CD4-positive, alpha-beta T cell treated with Interleukin-17A for 1 hour (primary cell): ENCODE data around the gene MTM1.
A peak's percentile ranks its signal among the peaks of the same experiment; 100 is the strongest.

Experiments
- DNase-seq: peaks from one replicate; pipeline ENCODE4 v3.0.0-alpha.2; 2020

The MTM1 gene

GRCh38 chrX:150680974-150681373 is 112.6 kb downstream of the MTM1 start:
- DNase-seq, result no peak

- DNase-seq, result no peak
These were observed 114.7 kb downstream of the MTM1 start for GRCh38 chrX:150683112-150683511.

GRCh38 chrX:150683536-150684146 is 115.2 kb downstream of the MTM1 start:
- DNase-seq, result peak; percentile 76

- DNase-seq, result no peak
These were observed 120.6 kb downstream of the MTM1 start for GRCh38 chrX:150688911-150689451.

GRCh38 chrX:150690126-150690525 is 121.7 kb downstream of the MTM1 start:
- DNase-seq, result no peak

GRCh38 chrX:150692296-150692695 is 123.9 kb downstream of the MTM1 start:
- DNase-seq, result no peak

- peak; percentile 59 for DNase-seq
These were observed 124.7 kb downstream of the MTM1 start, which contains the start of gene MTMR1 for GRCh38 chrX:150692831-150693724. MTMR1 (plus strand) TSS chrX:150693396; CDS start chrX:150693531, 135 bp downstream.

- peak; percentile 77 for DNase-seq
These were observed 125.5 kb downstream of the MTM1 start for GRCh38 chrX:150693725-150694574.

GRCh38 chrX:150694738-150695410 is 126.5 kb downstream of the MTM1 start:
- DNase-seq, result peak; percentile 34

- peak; percentile 13 for DNase-seq
These were observed 127.9 kb downstream of the MTM1 start for GRCh38 chrX:150696331-150696730.

GRCh38 chrX:150696866-150697265 is 128.4 kb downstream of the MTM1 start:
- no peak for DNase-seq

- no peak for DNase-seq
These were observed 129.2 kb downstream of the MTM1 start for GRCh38 chrX:150697641-150698040.

GRCh38 chrX:150698981-150699380 is 130.6 kb downstream of the MTM1 start:
- no peak for DNase-seq

GRCh38 chrX:150700107-150700506 is 131.7 kb downstream of the MTM1 start:
- no peak for DNase-seq

- no peak for DNase-seq
These were observed 133.0 kb downstream of the MTM1 start for GRCh38 chrX:150701377-150701776.

GRCh38 chrX:150702966-150703694 is 134.7 kb downstream of the MTM1 start:
- no peak for DNase-seq

- DNase-seq, result no peak
These were observed 135.2 kb downstream of the MTM1 start for GRCh38 chrX:150703695-150703974.

GRCh38 chrX:150704030-150704613 is 135.7 kb downstream of the MTM1 start:
- no peak for DNase-seq

GRCh38 chrX:150712619-150713018 is 144.2 kb downstream of the MTM1 start:
- no peak for DNase-seq

- DNase-seq, result no peak
These were observed 146.8 kb downstream of the MTM1 start for GRCh38 chrX:150715184-150715583.

GRCh38 chrX:150719621-150720020 is 151.2 kb downstream of the MTM1 start:
- DNase-seq, result no peak
